ENCODE measurements around the gene EXD1. TPM values are rescaled to one million over a fixed set of nuclear protein-coding genes. Genes with fewer than 3 reads are reported as not detected.

EXD1 gene
- total and polyA plus RNA-seq, 9 of the 15 experiments (the other 6 are each of a cell fraction or from before 2014, with no cell fraction given) = not detected

GRCh38 chr15:41230345-41230649 lies 260 bp downstream of the EXD1 start:
- intact Hi-C loops (cut with micrococcal nuclease) = loop anchor here (2.0 kb wide), 2 partner anchors 103 to 113 kb away; partner anchors contain the start of genes INO80, NUSAP1 and OIP5
- H2AFZ ChIP-seq (ENCODE audit: low read depth, low read length) = peak overlapping the region; percentile 97
- H3K27ac ChIP-seq (ENCODE audit: extremely low read depth, low read depth, low read length) = peak overlapping the region; percentile 93
- 45% methylated on average over 10 of the region's 10 CpGs for WGBS (ENCODE audit: insufficient coverage, low coverage, missing lambda C conversion rate)
- H3K36me3 ChIP-seq (ENCODE audit: control insufficient read depth, insufficient read depth, low read length) = peaks cover 12% of the 10 kb centered on the region; the same call in 1 of the 3 replicates
- CTCF ChIA-PET (ENCODE audit: low intra/inter-chr PET ratio) = no interaction called here
- in situ Hi-C loops (cut with MboI) = no loop called here
- no peak for FAIRE-seq
- no peak overlapping the region for H3K4me3 ChIP-seq
- peaks cover 20 to 31% of the 10 kb centered on the region in 2 experiments for H3K4me1 ChIP-seq (replicated peaks in 1 of 2; ENCODE audit: control insufficient read depth in 2 of 2, insufficient read depth in 2 of 2, low read length in 2 of 2)
- no TSS peak for BruUV-seq (replicated peaks)
- H3K9me3 ChIP-seq (replicated peaks; ENCODE audit: control insufficient read depth, insufficient read depth, low read depth, low read length) = no peaks in the 10 kb centered on the region; the same call in 1 of the 2 replicates
- POLR2A ChIA-PET = interaction anchor here (1.0 to 2.1 kb wide), 9 partner anchors 10 to 114 kb away, joined by 3 to 14 read pairs (median 4); partner anchors contain the start of gene INO80
- peak overlapping the region; percentile 90 for H3K4me2 ChIP-seq (ENCODE audit: insufficient read depth, low read length)
- H3K9me1 ChIP-seq (ENCODE audit: control insufficient read depth, insufficient read depth, low read length) = no peaks in the 10 kb centered on the region
- no peaks in the 10 kb centered on the region for H3K27me3 ChIP-seq (ENCODE audit: control insufficient read depth in 2 of 2, insufficient read depth in 2 of 2, low read length in 2 of 2)
- no peak for DNase-seq (ENCODE audit: extremely low read depth in 1 of 4, low spot score in 3 of 4)
- H3K79me2 ChIP-seq (ENCODE audit: control insufficient read depth, insufficient read depth, low read length) = peaks cover 42% of the 10 kb centered on the region
- ATAC-seq = no peak
- H3K9ac ChIP-seq (ENCODE audit: insufficient read depth in 1 of 2, low read depth in 2 of 2, low read length in 2 of 2) = peak overlapping the region; percentile 82 to 96; a peak in 2 of 4 replicates
- no peaks in the 10 kb centered on the region for H4K20me1 ChIP-seq (replicated peaks; ENCODE audit: control insufficient read depth, insufficient read depth, low read length)
- TF ChIP-seq NFIC (IDR thresholded peaks at IDR 0.05) = 0 out of 2 replicates have a peak, but pooled peaks have one; percentile 10
- 0 out of 2 replicates have a peak, but pooled peaks have one; percentile 11 for TF ChIP-seq NBN (IDR thresholded peaks at IDR 0.05; ENCODE audit: low read depth)
- TF ChIP-seq L3MBTL2 (IDR thresholded peaks at IDR 0.05) = no peak
- no peak for TF ChIP-seq NUFIP1 (IDR thresholded peaks at IDR 0.05; ENCODE audit: partially characterized antibody)
- TF ChIP-seq KDM4B (IDR thresholded peaks at IDR 0.05; ENCODE audit: borderline replicate concordance in 2 of 2, low read depth in 1 of 2) = 0 out of 4 replicates have a peak, but pooled peaks of 1 of the 2 experiments have one; percentile 45
- TF ChIP-seq HINFP (tag; conservative IDR thresholded peaks at IDR 0.05; ENCODE audit: low read depth) = peak; percentile 89; the same call in 1 of the 2 replicates
- 0 out of 2 replicates have a peak, but pooled peaks have one; percentile 20 for TF ChIP-seq HEY1 (CRISPR knock-in tag; IDR thresholded peaks at IDR 0.05; ENCODE audit: borderline replicate concordance)
- TF ChIP-seq MBD1 (CRISPR knock-in tag; IDR thresholded peaks at IDR 0.05) = peak; percentile 93
- peak; percentile 49 for TF ChIP-seq PHF20 (IDR thresholded peaks at IDR 0.05; ENCODE audit: partially characterized antibody)
- TF ChIP-seq COPS2 (conservative IDR thresholded peaks at IDR 0.05) = no peak
- TF ChIP-seq SRSF7 (optimal IDR thresholded peaks at IDR 0.05; ENCODE audit: low read depth, low read length) = no peak
- TF ChIP-seq KDM1A (IDR thresholded peaks at IDR 0.05) = 0 out of 4 replicates have a peak, but pooled peaks of 1 of the 2 experiments have one; percentile 51
- TF ChIP-seq KLF1 (tag; IDR thresholded peaks at IDR 0.05) = no peak
- no peak for TF ChIP-seq VEZF1 (CRISPR knock-in tag; IDR thresholded peaks at IDR 0.05)
- no peak for TF ChIP-seq FOXO4 (CRISPR knock-in tag; IDR thresholded peaks at IDR 0.05)

Data from K562 (cell line).